ENCODE measurements around the gene MTSS2. TPM values are rescaled to one million over a fixed set of nuclear protein-coding genes. Genes with fewer than 3 reads are reported as not detected.

The MTSS2 gene
- total RNA-seq, 2 donors from 2014 or later, result 0.82 to 1.8 TPM

- DNase-seq (ENCODE audit: low spot score in 2 of 2), result no peak
- Mint-ChIP-seq H3K27ac (no peak overlapping the region), H3K36me3 (no peaks in the 10 kb centered on the region), H3K9me3 (no peaks in the 10 kb centered on the region)
- no peak for ATAC-seq
These were observed 8.4 kb upstream of the MTSS2 start for GRCh38 chr16:70694088-70694867.

- no peak overlapping the region for H3K27ac Mint-ChIP-seq
- ATAC-seq, result no peak
- H3K36me3 Mint-ChIP-seq, result no peaks in the 10 kb centered on the region
- no peaks in the 10 kb centered on the region for H3K9me3 Mint-ChIP-seq
- DNase-seq (ENCODE audit: low spot score in 2 of 2), result no peak
These were observed 7.2 kb upstream of the MTSS2 start for GRCh38 chr16:70692873-70693671.

- H3K36me3 Mint-ChIP-seq, result no peaks in the 10 kb centered on the region
- H3K27ac Mint-ChIP-seq, result no peak overlapping the region
- DNase-seq (ENCODE audit: low spot score in 2 of 2), result no peak
- no peak for ATAC-seq
- no peaks in the 10 kb centered on the region for H3K9me3 Mint-ChIP-seq
These were observed 6.4 kb upstream of the MTSS2 start for GRCh38 chr16:70692130-70692872.

GRCh38 chr16:70691223-70692129, 5.6 kb upstream of the MTSS2 start:
- Mint-ChIP-seq H3K36me3 (no peaks in the 10 kb centered on the region), H3K9me3 (no peaks in the 10 kb centered on the region), H3K27ac (no peak overlapping the region)
- no peak for ATAC-seq
- no peak for DNase-seq (ENCODE audit: low spot score in 2 of 2)

GRCh38 chr16:70689970-70690891, 4.4 kb upstream of the MTSS2 start:
- ATAC-seq, result no peak
- Mint-ChIP-seq H3K9me3 (no peaks in the 10 kb centered on the region), H3K27ac (peak overlapping the region in 1 of 2 donors; percentile 72), H3K36me3 (no peaks in the 10 kb centered on the region)
- DNase-seq (ENCODE audit: low spot score in 2 of 2), result no peak

GRCh38 chr16:70689035-70689969, 3.4 kb upstream of the MTSS2 start:
- DNase-seq (ENCODE audit: low spot score in 2 of 2) (no peak), ATAC-seq (no peak)
- no peaks in the 10 kb centered on the region for H3K9me3 Mint-ChIP-seq
- H3K36me3 Mint-ChIP-seq, result no peaks in the 10 kb centered on the region
- peak overlapping the region in 1 of 2 donors; percentile 50 for H3K27ac Mint-ChIP-seq

GRCh38 chr16:70688246-70688742, 2.4 kb upstream of the MTSS2 start:
- DNase-seq (ENCODE audit: low spot score in 2 of 2) (no peak), ATAC-seq (no peak)
- Mint-ChIP-seq H3K9me3 (no peaks in the 10 kb centered on the region), H3K27ac (no peak overlapping the region), H3K36me3 (no peaks in the 10 kb centered on the region)

- no peaks in the 10 kb centered on the region for H3K9me3 Mint-ChIP-seq
- DNase-seq (ENCODE audit: low spot score in 2 of 2) (no peak), ATAC-seq (no peak)
- H3K27ac Mint-ChIP-seq, result no peak overlapping the region
- no peaks in the 10 kb centered on the region for H3K36me3 Mint-ChIP-seq
These were observed 1.9 kb upstream of the MTSS2 start for GRCh38 chr16:70687671-70688245.

GRCh38 chr16:70687102-70687511, 1.3 kb upstream of the MTSS2 start:
- no peaks in the 10 kb centered on the region for H3K9me3 Mint-ChIP-seq
- H3K36me3 Mint-ChIP-seq, result no peaks in the 10 kb centered on the region
- H3K27ac Mint-ChIP-seq, result no peak overlapping the region
- no peak for ATAC-seq
- DNase-seq (ENCODE audit: low spot score in 2 of 2), result no peak

- H3K36me3 Mint-ChIP-seq, result no peaks in the 10 kb centered on the region
- ATAC-seq, result no peak
- H3K9me3 Mint-ChIP-seq, result no peaks in the 10 kb centered on the region
- no peak overlapping the region for H3K27ac Mint-ChIP-seq
- DNase-seq (ENCODE audit: low spot score in 2 of 2), result no peak
These were observed 686 bp upstream of the MTSS2 start for GRCh38 chr16:70686376-70687101.

GRCh38 chr16:70685061-70685937, 554 bp downstream of the MTSS2 start:
- ATAC-seq, result peak; percentile 36 to 58
- no peak overlapping the region for H3K27ac Mint-ChIP-seq

GRCh38 chr16:70684146-70685060, 1.4 kb downstream of the MTSS2 start:
- DNase-seq (ENCODE audit: low spot score in 2 of 2) (no peak), ATAC-seq (no peak)
- H3K36me3 Mint-ChIP-seq, result no peaks in the 10 kb centered on the region
- no peaks in the 10 kb centered on the region for H3K9me3 Mint-ChIP-seq
- H3K27ac Mint-ChIP-seq, result no peak overlapping the region

More at GRCh38 chr16:70685061-70685937, 554 bp downstream of the MTSS2 start:
- no peaks in the 10 kb centered on the region for H3K9me3 Mint-ChIP-seq
- no peaks in the 10 kb centered on the region for H3K36me3 Mint-ChIP-seq
- no peak for DNase-seq (ENCODE audit: low spot score in 2 of 2)
